Ectodermal cell (in vitro differentiated cells): Measurements from ENCODE around the gene TMEM144.

Experiments
- H3K27ac ChIP-seq: 2 replicates; pipeline ENCODE4 v1.7.0; 2013; ENCODE audit warnings: mild to moderate bottlenecking, low read depth, low read length; ENCODE audit not compliant: insufficient read depth, poor library complexity, severe bottlenecking
- H3K27me3 ChIP-seq: 2 replicates; pipeline ENCODE4 v1.7.0; 2013; ENCODE audit warnings: mild to moderate bottlenecking, low read length; ENCODE audit not compliant: insufficient read depth, control insufficient read depth, poor library complexity, severe bottlenecking
- H3K36me3 ChIP-seq: one replicate; pipeline ENCODE4 v1.7.0; 2013; ENCODE audit warnings: low read length; ENCODE audit not compliant: control insufficient read depth, insufficient read depth
- H3K4me1 ChIP-seq: one replicate; pipeline ENCODE4 v1.7.0; 2013; ENCODE audit warnings: low read length; ENCODE audit not compliant: control insufficient read depth, insufficient read depth
- H3K4me3 ChIP-seq: 2 replicates; pipeline ENCODE4 v1.7.0; 2013; ENCODE audit warnings: low read depth, low read length, control low read depth; ENCODE audit not compliant: insufficient read depth
- H3K9me3 ChIP-seq: 2 replicates; pipeline ENCODE4 v1.7.0; 2013; ENCODE audit warnings: mild to moderate bottlenecking, low read length, moderate library complexity; ENCODE audit not compliant: control insufficient read depth
- WGBS, 2 experiments: methylation state at CpG; one replicate each; pipeline ENCODE4 v1.1.7; 2013; ENCODE audit warnings: missing lambda C conversion rate in 2 of 2; 5-methylcytosine and 5-hydroxymethylcytosine counted together

Gene TMEM144

DNA sequence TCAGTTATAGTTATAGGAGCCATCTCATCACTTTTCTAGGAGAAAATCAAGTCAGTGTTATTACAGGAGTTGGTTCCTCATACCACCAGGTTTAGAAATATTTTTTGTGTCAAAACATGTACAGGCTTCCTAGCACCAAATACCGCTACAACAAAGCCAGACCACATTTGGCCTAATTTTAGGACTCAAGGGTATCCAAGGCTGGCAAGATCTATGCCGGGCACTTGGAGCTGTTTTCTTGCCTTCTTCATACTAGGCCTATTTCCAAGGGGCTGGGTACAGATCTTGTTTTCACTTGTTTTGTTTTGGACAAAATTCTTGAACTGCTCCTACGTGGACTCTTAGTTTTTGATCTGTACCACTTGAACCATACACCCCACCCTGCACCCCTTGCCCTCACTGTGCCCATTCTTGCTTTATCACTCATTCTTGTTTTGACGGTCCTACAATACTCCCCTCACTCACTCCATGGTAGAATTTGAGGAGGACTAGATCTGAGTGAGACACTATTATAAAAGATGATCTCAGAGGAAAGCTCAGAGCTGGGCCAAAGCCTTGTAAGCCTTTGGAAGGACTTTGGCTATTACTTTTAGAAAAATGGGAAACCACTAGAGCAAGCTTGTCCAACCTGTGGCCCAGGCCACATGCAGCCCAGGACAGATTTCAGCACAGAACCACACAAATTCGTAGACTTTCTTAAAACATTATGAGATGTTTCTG is 17.7 kb upstream of the TMEM144 start:
- Histone ChIP-seq H3K4me1 (no peaks in the 10 kb centered on the region), H3K4me3 (no peak overlapping the region), H3K9me3 (no peaks in the 10 kb centered on the region), H3K36me3 (no peaks in the 10 kb centered on the region), H3K27ac (no peak overlapping the region), H3K27me3 (no peaks in the 10 kb centered on the region)
- WGBS, 2 experiments, result 97 to 99% methylated on average over 4 of the region's 5 CpGs

DNA sequence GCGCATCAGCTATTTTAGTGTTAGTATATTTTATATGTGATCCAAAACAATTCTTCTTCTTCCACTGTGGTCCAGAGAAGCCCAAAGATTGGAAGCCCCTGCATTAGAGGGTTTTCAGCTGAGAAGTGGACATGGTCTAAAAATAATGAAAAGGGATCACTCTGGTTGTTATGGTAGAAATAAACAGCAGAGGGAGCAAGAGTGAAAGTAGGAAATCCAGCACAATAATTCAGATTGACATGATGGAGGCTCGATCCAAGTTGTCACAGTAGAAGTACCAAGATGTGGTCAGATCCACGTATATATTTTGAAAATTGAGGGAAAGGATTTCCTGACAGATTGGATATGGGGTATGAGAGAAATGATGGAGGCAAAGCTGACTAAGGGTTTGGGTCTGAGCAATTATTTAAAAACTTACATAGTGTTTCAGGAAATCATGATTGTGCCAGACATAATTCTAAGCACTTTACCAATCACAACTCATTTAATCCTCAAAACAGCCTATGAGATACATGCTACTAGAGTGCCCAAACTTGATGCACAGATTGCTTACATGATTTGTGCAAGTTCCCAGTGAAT is 17.0 kb upstream of the TMEM144 start:
- H3K4me1 ChIP-seq, result no peaks in the 10 kb centered on the region
- H3K27ac ChIP-seq, result no peak overlapping the region
- 53 to 55% methylated on average over 2 of the region's 3 CpGs for WGBS, 2 experiments
- no peaks in the 10 kb centered on the region for H3K9me3 ChIP-seq
- no peaks in the 10 kb centered on the region for H3K36me3 ChIP-seq
- H3K27me3 ChIP-seq, result no peaks in the 10 kb centered on the region
- H3K4me3 ChIP-seq, result no peak overlapping the region

DNA sequence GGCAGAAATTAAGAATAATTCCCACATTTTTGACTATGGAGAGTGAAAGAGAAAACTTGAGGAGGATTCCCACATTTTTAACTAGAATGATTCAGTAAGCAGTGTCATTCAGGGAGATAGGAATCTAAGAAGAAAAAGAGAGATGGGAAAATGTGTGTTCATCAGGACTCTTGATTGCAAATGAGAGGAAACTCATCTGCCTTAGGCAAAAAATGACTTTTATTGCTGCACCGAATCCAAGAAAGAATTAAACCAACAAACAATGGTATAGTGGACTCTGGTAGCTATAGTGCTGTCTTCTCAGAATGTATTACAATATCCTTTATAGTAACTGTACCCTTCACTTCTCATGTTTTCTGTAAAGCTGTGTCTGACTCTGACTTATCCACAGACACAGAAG is 15.0 kb upstream of the TMEM144 start:
- Histone ChIP-seq H3K4me1 (no peaks in the 10 kb centered on the region), H3K9me3 (no peaks in the 10 kb centered on the region), H3K27me3 (no peaks in the 10 kb centered on the region), H3K4me3 (no peak overlapping the region), H3K36me3 (no peaks in the 10 kb centered on the region), H3K27ac (no peak overlapping the region)
- 86 to 91% methylated on average over 1 of the region's 1 CpG for WGBS, 2 experiments

DNA sequence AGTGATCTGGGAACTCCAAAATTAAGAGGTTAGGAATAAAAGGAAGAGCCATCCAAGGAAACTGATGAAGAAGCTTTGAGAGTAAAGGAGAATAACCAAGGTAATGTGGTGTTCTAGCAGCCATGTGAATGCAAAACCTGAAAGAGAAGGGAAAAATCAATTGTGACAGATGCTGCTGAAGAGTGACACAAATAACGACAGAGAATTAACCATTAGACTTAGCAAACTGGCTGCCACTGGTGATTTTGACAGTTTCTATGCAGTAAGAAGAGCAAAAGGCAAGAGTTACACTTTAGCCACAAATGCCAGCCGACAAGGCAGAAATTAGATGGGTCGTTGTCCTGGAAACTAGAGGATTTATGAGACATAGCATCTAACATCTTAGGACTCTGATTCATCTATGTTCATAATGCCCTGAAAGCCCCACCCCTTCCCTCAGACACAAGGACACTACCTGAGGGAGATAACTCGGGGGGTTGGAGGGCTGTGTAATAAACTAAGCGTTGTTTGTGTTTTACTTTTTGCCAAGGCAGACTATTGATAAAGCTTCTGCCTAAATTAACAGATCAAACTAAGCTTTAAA is 13.0 kb upstream of the TMEM144 start:
- H3K9me3 ChIP-seq, result no peaks in the 10 kb centered on the region
- H3K27me3 ChIP-seq, result no peaks in the 10 kb centered on the region
- no peak overlapping the region for H3K4me3 ChIP-seq
- no peak overlapping the region for H3K27ac ChIP-seq
- H3K36me3 ChIP-seq, result no peaks in the 10 kb centered on the region
- WGBS, 2 experiments, result 93 to 96% methylated on average over 3 to 5 of the region's 5 CpGs
- H3K4me1 ChIP-seq, result no peaks in the 10 kb centered on the region

DNA sequence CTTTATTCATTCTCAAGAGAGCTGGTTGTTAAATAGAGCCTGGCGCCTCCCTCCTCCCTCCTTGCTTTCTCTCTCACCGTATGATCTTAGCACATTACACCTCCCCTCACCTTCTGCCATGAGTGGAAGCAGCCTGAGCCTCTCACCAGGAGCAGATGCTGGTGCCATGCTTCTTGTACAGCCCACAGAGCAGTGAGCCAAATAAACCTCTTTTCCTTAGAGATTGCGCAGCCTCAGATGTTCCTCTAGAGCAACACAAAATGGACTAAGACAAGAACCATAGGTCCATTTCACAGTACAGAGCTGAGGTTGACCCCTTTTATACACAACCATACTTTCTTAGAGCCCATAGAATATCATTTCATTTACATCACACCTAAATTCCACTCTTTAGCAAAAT is 10.1 kb upstream of the TMEM144 start:
- Histone ChIP-seq H3K36me3 (no peaks in the 10 kb centered on the region), H3K9me3 (no peaks in the 10 kb centered on the region), H3K4me3 (no peak overlapping the region), H3K4me1 (no peaks in the 10 kb centered on the region), H3K27ac (no peak overlapping the region), H3K27me3 (no peaks in the 10 kb centered on the region)
- WGBS, 2 experiments, result 83 to 88% methylated on average over 3 of the region's 3 CpGs

DNA sequence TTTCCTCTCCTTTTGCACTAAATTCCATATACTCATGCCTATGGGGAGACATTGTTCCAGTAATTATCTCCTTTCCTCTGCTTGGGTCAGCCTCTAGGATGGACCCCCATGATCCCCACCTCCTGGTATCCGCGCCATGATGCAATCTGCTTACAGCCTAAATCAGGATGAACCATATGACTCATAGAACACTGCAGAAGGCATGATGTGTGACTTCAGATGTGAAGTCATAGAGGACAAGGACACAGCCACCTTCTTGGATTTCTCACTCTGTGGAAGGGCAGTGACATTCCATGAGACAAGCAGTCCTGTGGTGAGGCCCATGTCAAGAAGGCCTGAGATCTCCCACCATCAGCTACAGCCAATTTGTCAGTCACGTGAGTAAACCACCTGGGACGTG is 9.0 kb upstream of the TMEM144 start:
- Histone ChIP-seq H3K27me3 (no peaks in the 10 kb centered on the region), H3K4me1 (no peaks in the 10 kb centered on the region), H3K4me3 (no peak overlapping the region), H3K9me3 (no peaks in the 10 kb centered on the region), H3K27ac (no peak overlapping the region), H3K36me3 (no peaks in the 10 kb centered on the region)
- 96 to 97% methylated on average over 4 of the region's 4 CpGs for WGBS, 2 experiments

DNA sequence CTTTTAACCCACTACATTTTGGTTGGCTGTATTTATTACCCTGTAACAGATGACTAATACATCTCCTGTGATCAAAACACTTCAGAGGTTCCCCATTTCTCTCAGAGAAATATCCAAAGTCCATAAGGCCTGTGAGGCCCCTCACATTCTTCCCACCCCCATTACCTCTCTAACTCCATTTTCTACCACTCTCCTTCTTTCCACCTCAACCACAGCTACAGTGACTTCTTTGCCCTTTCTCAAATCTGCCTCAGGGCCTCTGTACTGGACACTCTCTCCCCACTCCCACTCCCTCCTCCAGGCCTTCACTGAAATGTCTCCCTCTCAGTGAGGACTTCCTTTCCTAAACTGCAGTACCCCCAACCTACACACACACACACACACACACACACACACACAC is 8.4 kb upstream of the TMEM144 start:
- no peak overlapping the region for H3K27ac ChIP-seq
- no peaks in the 10 kb centered on the region for H3K4me1 ChIP-seq
- H3K9me3 ChIP-seq, result no peaks in the 10 kb centered on the region
- H3K36me3 ChIP-seq, result no peaks in the 10 kb centered on the region
- no peaks in the 10 kb centered on the region for H3K27me3 ChIP-seq
- no peak overlapping the region for H3K4me3 ChIP-seq

DNA sequence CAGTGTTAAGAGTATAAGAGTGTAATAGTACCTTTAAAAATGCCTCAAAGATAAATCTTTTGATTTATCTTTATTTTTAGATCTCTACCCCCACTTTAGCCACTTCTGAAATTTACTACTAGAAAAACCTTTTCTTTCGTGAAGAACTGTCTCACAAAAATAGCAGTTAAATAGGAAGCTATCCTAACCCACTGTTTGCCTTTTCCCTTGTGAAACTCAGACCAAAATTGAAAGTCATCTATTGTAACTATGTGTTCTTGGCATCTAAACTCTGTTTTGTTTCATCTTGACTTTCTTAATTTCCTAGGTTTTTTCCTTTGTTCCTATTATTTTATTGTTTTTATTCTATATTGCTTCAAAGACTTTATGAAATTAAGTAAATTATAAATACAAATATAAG is 7.8 kb upstream of the TMEM144 start:
- Histone ChIP-seq H3K27ac (no peak overlapping the region), H3K4me3 (no peak overlapping the region), H3K36me3 (no peaks in the 10 kb centered on the region), H3K9me3 (no peaks in the 10 kb centered on the region), H3K27me3 (no peaks in the 10 kb centered on the region), H3K4me1 (no peaks in the 10 kb centered on the region)
- 100% methylated on average over 1 of the region's 1 CpG for WGBS, 2 experiments

DNA sequence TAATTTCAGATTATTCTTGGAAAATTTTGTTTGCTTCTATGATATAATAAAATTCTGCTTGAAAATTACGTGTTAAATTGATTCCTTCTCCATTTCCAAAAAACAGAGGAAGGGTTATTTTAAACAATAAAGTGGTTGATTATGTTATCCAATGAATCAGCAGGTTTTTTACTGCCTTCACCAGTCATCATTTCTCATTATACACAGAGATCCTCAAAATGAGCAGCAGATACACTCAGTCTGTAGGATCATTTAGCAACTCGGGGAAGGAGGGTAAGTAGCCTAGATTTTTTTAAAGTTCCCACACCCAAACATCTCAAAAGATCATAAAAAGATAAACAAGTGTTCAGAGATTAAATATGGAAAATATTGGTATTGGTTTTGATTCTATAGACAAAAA is 6.8 kb upstream of the TMEM144 start:
- Histone ChIP-seq H3K9me3 (no peaks in the 10 kb centered on the region), H3K27me3 (no peaks in the 10 kb centered on the region), H3K36me3 (no peaks in the 10 kb centered on the region), H3K4me3 (no peak overlapping the region), H3K27ac (no peak overlapping the region), H3K4me1 (no peaks in the 10 kb centered on the region)
- 83 to 100% methylated on average over 1 of the region's 2 CpGs for WGBS, 2 experiments

DNA sequence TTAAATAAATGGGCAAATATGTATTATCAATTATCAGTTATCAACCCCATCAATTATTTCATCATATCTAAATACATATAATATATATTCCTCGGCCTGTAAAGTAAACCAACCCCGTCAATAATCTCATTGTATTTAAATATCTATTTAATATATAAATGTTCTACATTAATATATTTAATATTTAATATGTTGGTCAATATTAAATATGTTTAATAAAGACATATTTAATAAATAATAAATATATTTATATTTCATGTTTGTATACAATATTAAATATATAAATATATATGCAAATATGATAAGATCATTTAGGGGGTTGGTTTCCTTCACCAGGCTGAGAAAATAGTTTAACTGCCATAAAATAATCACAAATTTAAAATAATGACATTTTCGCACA is 6.4 kb upstream of the TMEM144 start:
- H3K9me3 ChIP-seq, result no peaks in the 10 kb centered on the region
- H3K27me3 ChIP-seq, result no peaks in the 10 kb centered on the region
- H3K4me3 ChIP-seq, result no peak overlapping the region
- H3K27ac ChIP-seq, result no peak overlapping the region
- no peaks in the 10 kb centered on the region for H3K36me3 ChIP-seq
- WGBS, 2 experiments, result 100% methylated on average over 1 of the region's 3 CpGs
- H3K4me1 ChIP-seq, result no peaks in the 10 kb centered on the region
